Fibroblast of skin of right quadriceps (primary cell): ENCODE results near the gene KCNMB1.

Experiments used
- DNase-seq: peaks from one replicate; pipeline ENCODE4 v3.0.0-alpha.2; 2013

KCNMB1 gene

GRCh38 chr5:170372971-170373370, 16.2 kb downstream of the KCNMB1 start:
- DNase-seq, result no peak

DNA sequence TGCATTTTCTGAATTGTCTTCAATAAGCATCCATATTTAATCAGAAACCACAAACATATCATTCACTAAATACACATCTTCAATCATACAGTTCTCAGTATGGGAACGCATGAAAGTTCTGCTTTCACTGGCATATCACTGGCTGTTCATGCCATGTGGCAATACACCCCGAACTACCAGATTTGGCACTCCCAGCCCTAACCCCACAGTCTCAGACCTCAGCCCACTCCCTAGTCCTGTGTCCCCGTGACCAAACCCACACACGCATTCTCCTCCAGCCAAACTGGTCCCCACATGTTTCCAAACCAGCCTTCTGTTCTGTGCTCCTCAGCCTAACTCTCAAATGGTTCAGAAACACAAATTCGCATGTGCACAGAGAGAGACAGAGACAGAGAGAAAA, 20.6 kb downstream of the KCNMB1 start:
- no peak for DNase-seq

GRCh38 chr5:170366276-170366675, 22.9 kb downstream of the KCNMB1 start:
- no peak for DNase-seq

DNA sequence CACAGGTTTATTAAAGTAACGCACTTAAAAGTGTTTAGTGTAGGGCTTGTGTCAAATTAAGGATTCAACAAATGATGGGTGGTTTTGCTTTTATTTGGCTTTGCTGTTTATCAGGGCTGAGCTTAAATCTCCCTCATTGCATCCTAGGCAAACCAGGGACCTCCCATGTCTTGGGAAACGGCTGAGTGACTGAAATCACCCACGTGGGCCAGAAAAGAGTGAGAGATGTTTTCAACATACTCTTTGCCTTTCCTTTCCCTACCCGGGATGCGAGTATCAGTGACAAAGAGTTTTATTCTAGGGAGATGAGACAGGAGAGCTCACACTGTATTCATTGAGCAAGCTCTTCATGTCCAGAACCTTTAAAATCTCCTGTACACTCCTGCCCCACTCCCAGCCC, 23.3 kb downstream of the KCNMB1 start:
- DNase-seq, result no peak

DNA sequence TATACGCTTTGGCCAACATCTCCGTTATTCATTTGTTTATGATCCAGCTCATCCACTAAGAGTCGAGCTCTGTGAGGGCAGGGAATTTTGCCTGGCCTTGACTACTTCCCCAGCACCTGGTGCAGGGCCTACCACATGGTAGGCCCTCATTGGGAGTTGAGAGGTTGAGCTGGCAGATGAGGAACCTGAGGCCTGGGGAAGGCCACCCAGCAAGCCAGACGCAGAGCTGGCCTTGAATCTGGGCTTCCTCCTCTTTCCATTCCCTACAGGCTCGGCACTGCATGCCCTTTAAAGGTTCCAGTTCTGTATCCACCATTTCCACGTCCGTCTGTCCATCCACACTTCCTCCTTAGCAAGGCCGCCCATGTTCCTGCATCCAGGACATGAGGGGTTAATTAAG, 24.2 kb downstream of the KCNMB1 start:
- no peak for DNase-seq

DNA sequence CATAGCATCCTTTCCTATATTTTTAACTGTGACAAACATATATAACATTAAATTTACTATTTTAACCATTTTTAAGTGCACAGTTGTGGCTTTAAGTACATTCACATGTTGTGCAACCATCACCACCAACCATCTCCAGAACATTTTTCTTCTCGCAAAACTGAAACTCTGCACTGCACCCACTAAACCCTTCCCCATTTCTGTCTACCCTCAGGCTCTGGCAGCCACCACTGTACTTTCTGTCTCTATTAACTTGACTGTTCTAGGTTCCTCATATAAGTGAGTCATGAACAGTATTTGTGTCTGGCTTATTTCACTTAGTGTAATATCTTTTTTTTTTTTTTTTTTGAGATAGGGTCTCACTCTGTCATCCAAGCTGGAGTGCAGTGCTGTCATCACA, 25.5 kb downstream of the KCNMB1 start:
- DNase-seq, result no peak

DNA sequence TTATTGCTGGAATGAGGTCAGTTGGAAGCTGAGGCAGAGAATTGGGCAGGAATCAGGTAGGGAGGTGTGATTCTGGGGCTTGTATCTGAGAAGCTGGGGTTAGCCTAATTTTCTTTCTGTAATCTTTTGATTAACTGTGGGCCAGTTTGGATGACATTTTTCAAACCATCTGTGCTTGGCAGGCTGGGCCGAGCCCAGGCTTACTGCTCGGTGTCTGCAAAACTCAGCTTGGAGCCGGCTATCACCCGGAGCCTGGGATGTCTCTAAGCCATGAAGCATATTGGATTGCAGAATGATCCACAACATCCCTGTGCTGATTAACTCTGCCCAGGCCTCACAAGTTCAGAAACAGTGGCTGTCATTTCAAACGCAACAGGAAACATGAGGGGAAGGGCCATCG, 26.5 kb downstream of the KCNMB1 start:
- DNase-seq, result no peak

GRCh38 chr5:170362102-170362501, 27.1 kb downstream of the KCNMB1 start:
- no peak for DNase-seq

DNA sequence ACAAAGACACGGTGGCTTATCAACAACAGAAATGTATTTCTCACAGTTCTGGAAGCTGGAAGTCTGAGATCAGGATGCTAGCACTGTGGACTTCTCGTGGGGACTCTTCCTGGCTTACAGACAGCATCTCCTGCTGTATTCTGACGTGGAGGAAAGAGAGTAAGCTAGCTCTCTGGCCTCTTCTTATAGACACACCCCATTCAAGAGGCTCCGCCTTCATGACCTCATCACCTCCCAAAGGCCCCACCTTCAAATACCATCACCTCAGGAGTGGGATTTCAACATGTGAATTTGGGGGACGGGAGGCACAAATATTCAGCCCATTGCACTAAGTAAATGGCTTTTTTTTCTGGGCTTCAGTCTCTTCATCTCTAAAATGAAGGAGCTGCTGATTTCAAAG, 27.6 kb downstream of the KCNMB1 start:
- DNase-seq, result no peak

DNA sequence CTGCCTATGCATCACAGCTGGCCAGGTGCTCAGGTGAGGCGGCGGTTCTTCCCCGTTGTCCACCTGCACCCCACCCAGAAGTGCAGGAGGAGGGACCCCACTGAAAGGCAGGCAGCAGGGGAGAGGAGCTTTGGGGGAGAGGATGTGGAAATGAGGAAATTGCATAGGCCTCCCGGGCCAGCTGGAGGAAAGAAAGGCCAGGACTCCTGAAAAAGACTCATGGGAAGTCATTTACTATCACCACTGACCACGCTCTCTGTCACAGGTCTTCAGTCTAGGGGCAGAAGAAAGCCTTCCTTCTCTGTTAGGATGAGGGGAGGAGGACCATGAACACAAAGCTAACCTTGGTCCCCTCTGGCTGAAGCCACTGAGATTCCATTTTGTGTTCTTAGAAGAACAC, 28.1 kb downstream of the KCNMB1 start:
- DNase-seq, result no peak

- DNase-seq, result no peak
These were observed 28.5 kb downstream of the KCNMB1 start for GRCh38 chr5:170360709-170361108.

- DNase-seq, result no peak
These were observed 31.2 kb downstream of the KCNMB1 start for GRCh38 chr5:170357955-170358444.

GRCh38 chr5:170355601-170356098, 33.5 kb downstream of the KCNMB1 start:
- DNase-seq, result no peak

DNA sequence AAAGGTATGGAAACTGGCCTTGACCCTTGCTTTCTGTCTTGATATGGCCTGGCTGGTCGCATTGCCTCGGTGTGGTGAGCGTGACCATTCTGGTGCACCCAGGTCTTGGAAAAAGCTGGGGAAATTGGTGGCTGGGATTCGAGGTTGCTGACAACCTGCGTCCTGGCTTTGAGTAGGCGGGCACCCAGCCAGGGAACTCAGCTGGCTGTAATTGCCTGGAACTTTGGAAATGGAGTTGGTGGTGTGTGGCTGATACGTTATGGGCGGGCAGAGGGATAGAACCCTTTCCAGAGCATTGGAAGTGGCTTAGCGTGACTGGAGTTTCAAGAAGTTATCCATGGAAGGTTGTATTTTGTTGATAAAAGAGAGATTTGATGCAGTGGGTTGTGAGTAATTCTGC, 35.2 kb downstream of the KCNMB1 start:
- DNase-seq, result no peak

DNA sequence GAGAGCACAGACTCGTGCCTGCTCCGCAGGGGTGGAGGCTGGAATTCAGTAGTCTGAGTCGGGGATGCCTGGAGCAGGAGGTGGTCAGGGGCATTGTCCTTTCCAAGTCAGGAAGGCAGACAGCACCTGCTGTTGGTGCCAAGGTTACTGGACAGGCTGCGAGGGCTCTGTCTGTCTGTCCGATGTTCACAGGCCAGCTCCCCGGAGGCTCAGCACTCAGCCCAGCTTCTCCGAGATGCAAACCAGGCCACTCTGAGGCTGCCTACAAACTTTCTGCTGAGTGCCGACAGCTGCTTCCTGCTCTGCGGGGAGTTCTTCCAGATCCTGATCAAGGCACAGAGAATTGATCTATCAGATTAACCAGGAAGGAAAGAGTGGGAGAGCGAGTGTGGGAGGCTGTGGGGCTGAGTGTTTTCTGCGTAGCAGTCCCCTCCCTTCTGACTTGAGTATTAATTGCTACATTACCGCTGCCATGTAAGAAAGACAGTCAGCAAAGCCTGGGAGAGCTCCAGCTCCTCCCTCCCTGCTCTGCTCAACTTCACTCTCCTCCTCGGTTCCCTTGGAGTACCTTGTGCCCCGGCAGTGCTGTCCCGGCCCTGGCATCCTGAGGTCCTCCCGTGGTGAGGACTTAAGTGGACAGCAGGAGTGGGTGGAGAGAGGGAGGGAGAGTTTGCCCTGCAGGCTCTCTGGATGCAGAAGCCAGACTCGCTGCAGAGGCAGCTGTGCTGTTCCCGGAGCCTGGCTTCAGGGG, 36.0 kb downstream of the KCNMB1 start:
- DNase-seq, result no peak

GRCh38 chr5:170348137-170348633, 41.0 kb downstream of the KCNMB1 start:
- DNase-seq, result no peak

DNA sequence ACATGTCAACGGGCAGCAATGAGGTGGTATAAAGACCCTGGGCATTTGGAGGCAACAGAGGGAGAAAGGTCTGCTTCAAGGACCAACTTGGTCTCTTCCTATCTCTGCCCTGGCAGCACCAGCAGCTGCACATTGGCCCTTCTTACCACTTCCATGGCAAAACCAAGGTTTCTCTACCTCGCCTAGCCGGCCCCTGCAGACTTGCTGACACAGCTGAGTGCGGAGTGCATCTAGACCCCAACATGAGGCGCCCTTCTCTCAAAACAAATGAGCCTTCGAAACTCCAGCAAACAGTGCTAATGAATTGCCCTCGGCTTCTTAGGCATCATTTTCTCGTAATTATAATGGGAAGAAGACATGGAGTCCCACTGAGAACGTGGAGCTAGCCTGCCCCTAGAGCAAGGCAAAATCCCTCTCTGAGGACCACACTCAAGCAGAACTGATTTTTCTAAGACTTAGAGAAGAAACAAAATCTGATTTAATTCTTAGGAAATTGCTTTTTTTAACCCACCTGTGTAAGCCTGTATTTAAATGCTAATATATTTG, 42.1 kb downstream of the KCNMB1 start:
- DNase-seq, result no peak

- DNase-seq, result no peak
These were observed 43.2 kb downstream of the KCNMB1 start for GRCh38 chr5:170345971-170346370.

GRCh38 chr5:170343177-170343576, 46.0 kb downstream of the KCNMB1 start:
- DNase-seq, result no peak

DNA sequence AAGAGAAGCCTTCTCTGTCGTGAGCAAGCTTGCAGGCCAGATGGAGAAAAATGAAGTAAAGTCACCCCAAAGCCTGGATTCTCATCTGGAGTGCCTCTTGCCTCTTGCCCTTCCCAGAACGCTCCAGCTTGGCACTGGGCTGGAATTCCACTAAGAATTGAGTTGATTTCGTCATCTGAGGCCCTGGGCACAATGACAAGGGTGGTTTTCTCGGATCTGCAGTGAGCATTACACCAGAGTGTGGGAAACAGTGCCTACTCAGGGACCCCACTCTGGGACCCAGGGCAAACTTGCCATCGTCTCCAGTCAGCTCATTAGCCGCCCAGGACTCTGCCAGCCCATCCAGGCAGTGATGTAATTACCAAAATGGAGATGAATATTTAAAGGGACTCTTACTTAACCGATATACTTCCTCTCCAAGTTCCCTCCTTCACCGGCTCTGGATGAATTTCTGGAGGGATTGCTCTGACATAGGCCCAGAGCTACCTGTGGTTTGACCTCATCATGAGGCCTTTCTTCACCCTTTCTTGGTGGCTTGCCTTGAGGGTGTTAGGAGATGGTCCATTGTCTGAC, 46.9 kb downstream of the KCNMB1 start:
- DNase-seq, result no peak

DNA sequence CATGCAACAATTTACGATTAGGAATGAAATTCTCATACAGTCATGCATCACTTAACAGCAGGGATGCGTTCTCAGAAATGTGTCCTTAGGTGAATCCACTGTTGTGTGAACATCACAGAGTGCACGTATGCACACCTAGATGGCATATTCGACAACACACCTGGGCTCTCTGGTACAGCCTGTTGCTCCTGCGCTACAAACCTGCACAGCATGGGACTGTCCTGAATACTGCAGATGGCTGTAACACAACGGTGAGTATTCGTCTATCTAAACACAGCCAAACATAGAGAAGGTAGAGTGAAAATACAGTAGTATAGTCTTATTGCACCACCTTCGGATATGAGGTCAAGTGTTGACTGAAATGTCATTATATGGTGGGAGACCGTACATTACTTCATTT, 47.6 kb downstream of the KCNMB1 start:
- no peak for DNase-seq

- DNase-seq, result no peak
These were observed 49.4 kb downstream of the KCNMB1 start for GRCh38 chr5:170339780-170340167.

GRCh38 chr5:170338933-170339779, 50.0 kb downstream of the KCNMB1 start:
- DNase-seq, result no peak
